ENCODE results near the gene GBP1.
"Not testable (repeated sequence)": the region's sequence is repeated elsewhere in the genome, so short reads cannot be mapped to it uniquely, and the experiment has no call there.

Gene GBP1

GRCh38 chr1:89065079-89065868, at the start of gene GBP1:
TSS of gene GBP1 (minus strand) at chr1:89065208. CDS start at chr1:89063234, 1,974 bp downstream.
- DNase-seq: peak; percentile 52

- DNase-seq: no peak
Observed at GRCh38 chr1:89114662-89115061, 49.7 kb upstream of the GBP1 start.

GRCh38 chr1:89112871-89113613, 48.0 kb upstream of the GBP1 start:
- no peak for DNase-seq

GRCh38 chr1:89104687-89105086, 39.7 kb upstream of the GBP1 start:
- no peak for DNase-seq

GRCh38 chr1:89104147-89104546, 39.1 kb upstream of the GBP1 start:
- no peak for DNase-seq

GRCh38 chr1:89102021-89102420, 37.0 kb upstream of the GBP1 start:
- DNase-seq: no peak

- no peak for DNase-seq
Observed at GRCh38 chr1:89100412-89100811, 35.4 kb upstream of the GBP1 start.

- DNase-seq: no peak
Observed at GRCh38 chr1:89098857-89099256, 33.8 kb upstream of the GBP1 start.

GRCh38 chr1:89095737-89096136, 30.7 kb upstream of the GBP1 start:
- DNase-seq: no peak

- no peak for DNase-seq
Observed at GRCh38 chr1:89089962-89090361, 25.0 kb upstream of the GBP1 start.

- no peak for DNase-seq
Observed at GRCh38 chr1:89088572-89088971, 23.6 kb upstream of the GBP1 start.

- no peak for DNase-seq
Observed at GRCh38 chr1:89087241-89087640, 22.2 kb upstream of the GBP1 start.

GRCh38 chr1:89085781-89086180, 20.8 kb upstream of the GBP1 start:
- no peak for DNase-seq

- DNase-seq: no peak
Observed at GRCh38 chr1:89081005-89081404, 16.0 kb upstream of the GBP1 start.

- DNase-seq: not testable (repeated sequence)
Observed at GRCh38 chr1:89080068-89080467, 15.1 kb upstream of the GBP1 start.

- not testable (repeated sequence) for DNase-seq
Observed at GRCh38 chr1:89072466-89073065, 7.6 kb upstream of the GBP1 start.

- no peak for DNase-seq
Observed at GRCh38 chr1:89070509-89070908, 5.5 kb upstream of the GBP1 start.

- DNase-seq: no peak
Observed at GRCh38 chr1:89069951-89070350, 4.9 kb upstream of the GBP1 start.

- no peak for DNase-seq
Observed at GRCh38 chr1:89068291-89068690, 3.3 kb upstream of the GBP1 start.

GRCh38 chr1:89064632-89065031, 376 bp downstream of the GBP1 start:
- no peak for DNase-seq

GRCh38 chr1:89063094-89063493, 1.9 kb downstream of the GBP1 start:
- DNase-seq: peak; percentile 47

- no peak for DNase-seq
Observed at GRCh38 chr1:89060091-89060490, 4.9 kb downstream of the GBP1 start.

- no peak for DNase-seq
Observed at GRCh38 chr1:89051955-89052312, 13.1 kb downstream of the GBP1 start.
